ENCODE data around the gene STIL. TPM values are rescaled to one million over a fixed set of nuclear protein-coding genes. Genes with fewer than 3 reads are reported as not detected.

The STIL gene
- total and polyA plus RNA-seq, 2 of the 13 experiments (the other 11 are each of a cell fraction or from before 2014, with no cell fraction given): 13.7 to 18.6 TPM

DNA sequence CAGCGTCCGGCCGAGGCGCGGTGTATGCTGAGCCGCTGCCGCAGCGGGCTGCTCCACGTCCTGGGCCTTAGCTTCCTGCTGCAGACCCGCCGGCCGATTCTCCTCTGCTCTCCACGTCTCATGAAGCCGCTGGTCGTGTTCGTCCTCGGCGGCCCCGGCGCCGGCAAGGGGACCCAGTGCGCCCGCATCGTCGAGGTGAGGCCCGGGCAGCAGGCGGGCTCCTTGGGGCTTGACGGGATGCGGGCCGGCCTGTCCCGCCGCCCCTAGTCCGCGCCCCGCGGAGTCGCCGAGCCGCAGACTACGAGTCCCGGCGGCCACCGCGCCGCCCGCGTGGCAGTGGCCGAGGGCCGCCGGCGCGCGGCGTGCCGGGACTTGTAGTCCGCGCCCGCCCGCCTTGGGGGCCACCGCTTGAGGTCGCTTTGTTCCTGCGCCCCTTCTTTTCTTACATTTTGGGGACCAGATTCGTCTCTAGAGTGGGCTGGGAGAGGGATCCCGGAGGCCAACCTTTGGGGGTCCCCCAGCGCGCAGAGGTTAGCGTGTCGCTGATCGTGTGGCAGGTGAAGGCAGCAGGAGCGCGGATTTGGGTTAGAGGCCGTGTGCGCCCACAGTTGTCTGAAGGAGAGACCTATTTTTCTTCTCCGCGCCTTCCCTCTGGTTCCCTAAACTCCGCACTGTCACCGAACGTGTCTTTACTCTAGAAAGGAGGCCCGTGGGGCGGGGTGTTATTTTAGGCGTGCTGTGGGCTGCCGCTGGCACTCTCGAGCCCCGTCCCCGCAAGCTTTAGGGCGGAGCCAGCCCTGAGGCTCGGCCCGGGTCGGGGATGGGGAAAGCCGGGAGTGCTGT, 20.2 kb upstream of the STIL start (continued):
- TF ChIP-seq, protein P1, sequence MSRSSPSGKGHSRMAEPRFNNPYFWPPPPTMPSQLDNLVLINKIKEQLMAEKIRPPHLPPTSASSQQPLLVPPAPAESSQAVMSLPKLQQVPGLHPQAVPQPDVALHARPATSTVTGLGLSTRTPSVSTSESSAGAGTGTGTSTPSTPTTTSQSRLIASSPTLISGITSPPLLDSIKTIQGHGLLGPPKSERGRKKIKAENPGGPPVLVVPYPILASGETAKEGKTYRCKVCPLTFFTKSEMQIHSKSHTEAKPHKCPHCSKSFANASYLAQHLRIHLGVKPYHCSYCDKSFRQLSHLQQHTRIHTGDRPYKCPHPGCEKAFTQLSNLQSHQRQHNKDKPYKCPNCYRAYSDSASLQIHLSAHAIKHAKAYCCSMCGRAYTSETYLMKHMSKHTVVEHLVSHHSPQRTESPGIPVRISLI (CRISPR knock-in tag; IDR thresholded peaks at IDR 0.05; ENCODE audit: borderline replicate concordance): peak; percentile 40; the same call in 1 of the 2 replicates
- TF ChIP-seq ZNF564 (CRISPR knock-in tag; IDR thresholded peaks at IDR 0.05) (no peak), EED (CRISPR knock-in tag; IDR thresholded peaks at IDR 0.05) (no peak), FOXA1 (IDR thresholded peaks at IDR 0.05) (no peak), FOXA1 (CRISPR knock-in tag; IDR thresholded peaks at IDR 0.05) (no peak), KLF13 (CRISPR knock-in tag; IDR thresholded peaks at IDR 0.05) (no peak), JDP2 (CRISPR knock-in tag; IDR thresholded peaks at IDR 0.05; ENCODE audit: borderline replicate concordance) (no peak; the same call in 1 of the 2 replicates), NFYB (CRISPR knock-in tag; IDR thresholded peaks at IDR 0.05) (peak; percentile 10; the same call in 1 of the 2 replicates), KDM5A (IDR thresholded peaks at IDR 0.05; ENCODE audit: borderline replicate concordance, low read length) (peak; percentile 70; the same call in 1 of the 2 replicates)

DNA sequence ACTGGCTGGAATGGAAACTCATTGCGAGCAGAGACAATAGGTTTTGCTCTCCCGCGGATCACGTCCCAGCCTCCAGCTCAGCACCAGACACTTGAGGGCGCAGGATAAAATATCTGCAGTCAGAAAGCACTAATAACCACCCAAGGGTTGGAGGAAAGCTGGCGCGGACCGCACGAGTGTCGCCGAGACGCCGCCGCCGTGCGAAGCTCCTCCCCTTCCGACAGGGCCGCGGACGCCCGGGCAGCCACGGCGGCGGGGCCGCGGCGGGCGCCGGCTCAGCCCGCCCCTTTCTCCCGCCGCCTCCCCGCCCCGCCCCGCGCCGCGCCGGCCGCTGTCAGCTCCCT, 19.6 kb upstream of the STIL start, which contains the start of gene CMPK1:
TSS of gene CMPK1 (plus strand) at position 213 of the 344 bp plus-strand sequence. CDS start 156 bp downstream, outside the sequence.
- H3K4me1 ChIP-seq (ENCODE audit: insufficient read depth, low read length): peaks cover 52% of the 10 kb centered on the region
- in situ Hi-C loops (cut with HindIII; ENCODE audit: extremely low pct_ligation_motif_present, low pct_unique_long_range_greater_than_20kb): no loop called here
- no peaks in the 10 kb centered on the region for H3K9me3 ChIP-seq (ENCODE audit: low read length)
- ChIA-PET CTCF (ENCODE audit: low intra/inter-chr PET ratio, low total read pairs) (no interaction called here), POLR2A (interaction anchor here (0.6 to 3.2 kb wide), 15 partner anchors 9 to 717 kb away, joined by 3 to 54 read pairs (median 5); partner anchors contain the start of genes FOXD2, MOB3C and STIL)
- ATAC-seq (peak; percentile 84), DNase-seq (ENCODE audit: low spot score) (peak; percentile 73), FAIRE-seq (peak; percentile 43)
- peaks cover 40% of the 10 kb centered on the region for H3K79me2 ChIP-seq (ENCODE audit: insufficient read depth, low read length)
- no peaks in the 10 kb centered on the region; a peak in 1 of 5 replicates for H3K27me3 ChIP-seq (ENCODE audit: control insufficient read depth in 1 of 2, insufficient read depth in 2 of 2, low read length in 2 of 2)
- H3K4me2 ChIP-seq (ENCODE audit: low read depth, low read length): peak within 1 kb of the TSS; percentile 84
- peak within 1 kb of the TSS; percentile 95 for H3K9ac ChIP-seq (ENCODE audit: insufficient read depth, low read depth, low read length)
- peak within 1 kb of the TSS; percentile 87 to 98 (median 94) for H3K4me3 ChIP-seq (replicated peaks in 1 of 3; ENCODE audit: insufficient read depth in 1 of 3, low read depth in 2 of 3, low read length in 3 of 3)
- BruUV-seq (replicated peaks): no TSS peak
- peak within 1 kb of the TSS; percentile 38 for H2AFZ ChIP-seq (ENCODE audit: low read length)
- peak within 1 kb of the TSS; percentile 99 for H3K27ac ChIP-seq (ENCODE audit: extremely low read length, insufficient read depth, low read length)
- 0% methylated on average over 10 of the region's 40 CpGs for WGBS (ENCODE audit: low lambda C conversion rate)
- intact Hi-C loops (cut with micrococcal nuclease; ENCODE audit: unreplicated experiment): loop anchor here (1.0 kb wide), 1 partner anchor 19 kb away; the partner anchor contains the start of gene STIL
- H4K20me1 ChIP-seq (ENCODE audit: insufficient read depth, low read length): no peaks in the 10 kb centered on the region; the same call in 1 of the 2 replicates
- H3K36me3 ChIP-seq (replicated peaks in 1 of 2; ENCODE audit: control insufficient read depth in 1 of 2, insufficient read depth in 2 of 2, low read length in 2 of 2): peaks cover 0 to 5% of the 10 kb centered on the region in 2 experiments; a peak in 2 of 5 replicates
- peak; percentile 71; the same call in 1 of the 2 replicates for TF ChIP-seq ZC3H13 (CRISPR knock-in tag; IDR thresholded peaks at IDR 0.05)
- TF ChIP-seq GATAD2A (CRISPR knock-in tag; IDR thresholded peaks at IDR 0.05): 0 out of 2 replicates have a peak, but pooled peaks have one; percentile 47
- TF ChIP-seq HDAC1 (CRISPR knock-in tag; IDR thresholded peaks at IDR 0.05): peak; percentile 21; the same call in 1 of the 2 replicates
- TF ChIP-seq ZNF350 (CRISPR knock-in tag; IDR thresholded peaks at IDR 0.05; ENCODE audit: borderline replicate concordance, low read depth): 0 out of 2 replicates have a peak, but pooled peaks have one; percentile 67
- TF ChIP-seq ZNF619 (CRISPR knock-in tag; IDR thresholded peaks at IDR 0.05): peak; percentile 57; the same call in 1 of the 2 replicates
- TF ChIP-seq NFKB2 (CRISPR knock-in tag; IDR thresholded peaks at IDR 0.05; ENCODE audit: borderline replicate concordance): peak; percentile 33; the same call in 1 of the 2 replicates
- peak; percentile 59 to 67; a peak in 3 of 4 replicates for TF ChIP-seq POLR2A (IDR thresholded peaks at IDR 0.05; ENCODE audit: insufficient read depth in 1 of 2, low read depth in 2 of 2, low read length in 2 of 2)
- 0 out of 2 replicates have a peak, but pooled peaks have one; percentile 48 for TF ChIP-seq ZNF644 (CRISPR knock-in tag; IDR thresholded peaks at IDR 0.05; ENCODE audit: low read depth)
- TF ChIP-seq, protein P2, sequence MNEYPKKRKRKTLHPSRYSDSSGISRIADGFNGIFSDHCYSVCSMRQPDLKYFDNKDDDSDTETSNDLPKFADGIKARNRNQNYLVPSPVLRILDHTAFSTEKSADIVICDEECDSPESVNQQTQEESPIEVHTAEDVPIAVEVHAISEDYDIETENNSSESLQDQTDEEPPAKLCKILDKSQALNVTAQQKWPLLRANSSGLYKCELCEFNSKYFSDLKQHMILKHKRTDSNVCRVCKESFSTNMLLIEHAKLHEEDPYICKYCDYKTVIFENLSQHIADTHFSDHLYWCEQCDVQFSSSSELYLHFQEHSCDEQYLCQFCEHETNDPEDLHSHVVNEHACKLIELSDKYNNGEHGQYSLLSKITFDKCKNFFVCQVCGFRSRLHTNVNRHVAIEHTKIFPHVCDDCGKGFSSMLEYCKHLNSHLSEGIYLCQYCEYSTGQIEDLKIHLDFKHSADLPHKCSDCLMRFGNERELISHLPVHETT (CRISPR knock-in tag; conservative IDR thresholded peaks at IDR 0.05): 0 out of 2 replicates have a peak, but pooled peaks have one; percentile 46
- peak; percentile 99 for TF ChIP-seq ZNF441 (CRISPR knock-in tag; IDR thresholded peaks at IDR 0.05; ENCODE audit: borderline replicate concordance)
- TF ChIP-seq, protein P3, sequence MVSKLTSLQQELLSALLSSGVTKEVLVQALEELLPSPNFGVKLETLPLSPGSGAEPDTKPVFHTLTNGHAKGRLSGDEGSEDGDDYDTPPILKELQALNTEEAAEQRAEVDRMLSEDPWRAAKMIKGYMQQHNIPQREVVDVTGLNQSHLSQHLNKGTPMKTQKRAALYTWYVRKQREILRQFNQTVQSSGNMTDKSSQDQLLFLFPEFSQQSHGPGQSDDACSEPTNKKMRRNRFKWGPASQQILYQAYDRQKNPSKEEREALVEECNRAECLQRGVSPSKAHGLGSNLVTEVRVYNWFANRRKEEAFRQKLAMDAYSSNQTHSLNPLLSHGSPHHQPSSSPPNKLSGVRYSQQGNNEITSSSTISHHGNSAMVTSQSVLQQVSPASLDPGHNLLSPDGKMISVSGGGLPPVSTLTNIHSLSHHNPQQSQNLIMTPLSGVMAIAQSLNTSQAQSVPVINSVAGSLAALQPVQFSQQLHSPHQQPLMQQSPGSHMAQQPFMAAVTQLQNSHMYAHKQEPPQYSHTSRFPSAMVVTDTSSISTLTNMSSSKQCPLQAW (CRISPR knock-in tag; IDR thresholded peaks at IDR 0.05): no peak

Data from HepG2 (cell line).